ENCODE measurements around the gene OLIG2. TPM values are rescaled to one million over a fixed set of nuclear protein-coding genes. Genes with fewer than 3 reads are reported as not detected.

Gene OLIG2
- total RNA-seq, 2 donors from 2014 or later: 0.53 TPM; not detected in 1

- Histone ChIP-seq H3K4me3 (ENCODE audit: low read length) (no peak overlapping the region), H3K9me3 (ENCODE audit: control insufficient read depth, low read length) (no peaks in the 10 kb centered on the region), H3K9ac (ENCODE audit: extremely low read depth, low read length, poor library complexity, severe bottlenecking) (no peak overlapping the region), H3K4me1 (ENCODE audit: control insufficient read depth, insufficient read depth, low read length) (no peaks in the 10 kb centered on the region), H3K27me3 (ENCODE audit: control insufficient read depth, insufficient read depth, low read length, poor library complexity, severe bottlenecking) (peaks cover 33% of the 10 kb centered on the region), H3K27ac (ENCODE audit: low read depth, low read length) (no peak overlapping the region), H3K36me3 (ENCODE audit: control insufficient read depth, insufficient read depth, low read length) (no peaks in the 10 kb centered on the region)
- no peak for TF ChIP-seq CTCF (conservative IDR thresholded peaks at IDR 0.05)
- Mint-ChIP-seq H3K4me1 (peaks cover 9% of the 10 kb centered on the region), H3K4me3 (no peak overlapping the region), H3K36me3 (ENCODE audit: low read depth) (no peaks in the 10 kb centered on the region), H3K9me3 (no peaks in the 10 kb centered on the region), H3K27ac (no peak overlapping the region), H3K27me3 (ENCODE audit: insufficient read depth) (peaks cover 36% of the 10 kb centered on the region)
- WGBS, 2 experiments (ENCODE audit: insufficient coverage in 1 of 2, insufficient read length in 1 of 2): 80 to 100% methylated on average over 1 of the region's 1 CpG
- no peak for DNase-seq
These were observed 14.8 kb upstream of the OLIG2 start for GRCh38 chr21:33010931-33011330.

DNA sequence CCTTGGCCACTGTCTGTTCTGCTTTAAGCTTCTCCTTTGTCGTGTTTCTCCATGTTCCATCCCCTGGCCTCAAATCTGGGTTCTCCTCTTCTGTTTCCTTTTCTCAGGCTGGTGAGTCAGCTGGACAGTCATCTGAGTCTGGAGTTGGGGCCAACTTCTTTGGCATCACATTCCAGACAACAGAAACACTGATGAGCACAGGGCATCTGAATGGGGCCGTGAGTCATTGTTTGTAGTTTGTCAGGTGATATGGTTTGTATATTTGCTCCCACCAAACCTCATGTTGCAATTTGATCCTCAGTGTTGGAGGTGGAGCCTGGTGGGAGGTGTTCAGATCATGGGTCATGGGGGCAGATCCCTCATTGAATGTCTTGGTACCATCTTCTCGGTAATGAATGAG is 14.3 kb upstream of the OLIG2 start:
- Mint-ChIP-seq H3K27ac (no peak overlapping the region), H3K36me3 (ENCODE audit: low read depth) (no peaks in the 10 kb centered on the region), H3K4me3 (no peak overlapping the region), H3K4me1 (peaks cover 9% of the 10 kb centered on the region), H3K27me3 (ENCODE audit: insufficient read depth) (peaks cover 42% of the 10 kb centered on the region), H3K9me3 (no peaks in the 10 kb centered on the region)
- H3K9me3 ChIP-seq (ENCODE audit: control insufficient read depth, low read length): no peaks in the 10 kb centered on the region
- H3K4me3 ChIP-seq (ENCODE audit: low read length): no peak overlapping the region
- H3K27ac ChIP-seq (ENCODE audit: low read depth, low read length): no peak overlapping the region
- no peaks in the 10 kb centered on the region for H3K4me1 ChIP-seq (ENCODE audit: control insufficient read depth, insufficient read depth, low read length)
- DNase-seq: no peak
- peaks cover 38% of the 10 kb centered on the region for H3K27me3 ChIP-seq (ENCODE audit: control insufficient read depth, insufficient read depth, low read length, poor library complexity, severe bottlenecking)
- no peaks in the 10 kb centered on the region for H3K36me3 ChIP-seq (ENCODE audit: control insufficient read depth, insufficient read depth, low read length)
- no peak overlapping the region for H3K9ac ChIP-seq (ENCODE audit: extremely low read depth, low read length, poor library complexity, severe bottlenecking)
- 77 to 90% methylated on average over 3 of the region's 3 CpGs for WGBS, 2 experiments (ENCODE audit: insufficient coverage in 1 of 2, insufficient read length in 1 of 2)
- TF ChIP-seq CTCF (conservative IDR thresholded peaks at IDR 0.05): no peak

DNA sequence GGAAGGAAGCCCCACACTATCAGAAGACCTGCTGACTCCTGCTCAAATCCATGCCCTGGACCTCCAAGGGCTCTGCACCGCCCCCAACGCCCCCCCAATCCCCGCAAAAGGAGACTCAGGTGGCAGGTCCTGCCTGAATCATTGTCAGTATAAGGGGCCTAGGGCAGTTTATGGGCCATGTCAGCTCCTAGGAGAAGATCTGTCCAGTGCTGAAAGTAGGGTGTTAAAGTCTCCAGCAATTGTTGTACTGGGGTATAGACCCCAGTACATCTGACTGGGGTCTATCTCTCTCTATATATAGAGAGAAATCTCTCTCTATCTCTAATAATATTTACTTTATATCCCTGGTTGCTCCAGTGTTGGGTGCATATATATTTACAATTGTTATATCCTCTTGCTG is 12.1 kb upstream of the OLIG2 start:
- H3K36me3 Mint-ChIP-seq (ENCODE audit: low read depth): no peaks in the 10 kb centered on the region
- 78% methylated on average over 3 of the region's 3 CpGs; no CpG with 5 or more reads in 1 of the 2 experiments for WGBS, 2 experiments (ENCODE audit: insufficient coverage in 1 of 2, insufficient read length in 1 of 2)

More for the DNA sequence above, 12.1 kb upstream of the OLIG2 start:
- Histone ChIP-seq H3K4me1 (ENCODE audit: control insufficient read depth, insufficient read depth, low read length) (no peaks in the 10 kb centered on the region), H3K27ac (ENCODE audit: low read depth, low read length) (no peak overlapping the region), H3K36me3 (ENCODE audit: control insufficient read depth, insufficient read depth, low read length) (no peaks in the 10 kb centered on the region), H3K27me3 (ENCODE audit: control insufficient read depth, insufficient read depth, low read length, poor library complexity, severe bottlenecking) (peaks cover 60% of the 10 kb centered on the region), H3K4me3 (ENCODE audit: low read length) (no peak overlapping the region), H3K9ac (ENCODE audit: extremely low read depth, low read length, poor library complexity, severe bottlenecking) (no peak overlapping the region), H3K9me3 (ENCODE audit: control insufficient read depth, low read length) (no peaks in the 10 kb centered on the region)
- Mint-ChIP-seq H3K4me1 (peaks cover 6% of the 10 kb centered on the region), H3K27me3 (ENCODE audit: insufficient read depth) (peaks cover 56% of the 10 kb centered on the region), H3K27ac (no peak overlapping the region), H3K4me3 (no peak overlapping the region), H3K9me3 (no peaks in the 10 kb centered on the region)
- no peak for DNase-seq
- no peak for TF ChIP-seq CTCF (conservative IDR thresholded peaks at IDR 0.05)

All from endodermal cell (in vitro differentiated cells).